WTC11 (cell line): ENCODE data around the gene PBX3. TPM values are rescaled to one million over a fixed set of nuclear protein-coding genes. Genes with fewer than 3 reads are reported as not detected.

ENCODE experiments used
- ATAC-seq: fragments of 200-7000 bp; cut with Tn5 transposase; 2 replicates; pipeline ENCODE4 v1.10.0; 2021; ENCODE audit warnings: mild to moderate bottlenecking, moderate library complexity
- CTCF ChIA-PET: fragments of 300-600 bp; sonication (Branson Sonifier 250); formaldehyde crosslinking; loops from one replicate; lab custom pipeline; 2021; ENCODE audit warnings: antibody characterized with exemption; lab: Charles Lee
- POLR2A ChIA-PET: fragments of 350-600 bp; sonication (Branson Sonifier 250); formaldehyde crosslinking; loops from one replicate; lab custom pipeline; 2021; ENCODE audit warnings: antibody characterized with exemption; lab: Charles Lee
- DNase-seq: peaks from one replicate; pipeline ENCODE4 v3.0.0; 2021; ENCODE audit warnings: low spot score
- H3K27ac Mint-ChIP-seq: 2 replicates; pipeline ENCODE4 v1.8.0; 2021; ENCODE audit warnings: mixed read lengths
- H3K27me3 Mint-ChIP-seq: 2 replicates; pipeline ENCODE4 v1.8.0; 2021; ENCODE audit warnings: low read depth, mild to moderate bottlenecking, moderate library complexity, mixed read lengths
- H3K36me3 Mint-ChIP-seq: 2 replicates; pipeline ENCODE4 v1.8.0; 2021; ENCODE audit warnings: mixed read lengths
- H3K4me1 Mint-ChIP-seq: 2 replicates; pipeline ENCODE4 v1.8.0; 2022; ENCODE audit warnings: mixed read lengths
- H3K4me3 Mint-ChIP-seq: 2 replicates; pipeline ENCODE4 v1.8.0; 2021; ENCODE audit warnings: mild to moderate bottlenecking, moderate library complexity, mixed read lengths
- H3K9me3 Mint-ChIP-seq: 2 replicates; pipeline ENCODE4 v1.8.0; 2021; ENCODE audit warnings: mixed read lengths
- E2F5 ChIP-seq: sonication (generic); formaldehyde crosslinking; IDR thresholded peaks from 2 replicates; pipeline ENCODE4 v1.8.1; 2022; ENCODE audit warnings: mild to moderate bottlenecking, moderate library complexity, missing genetic modification reagents
- ELF4 ChIP-seq: sonication (generic); formaldehyde crosslinking; IDR thresholded peaks from 2 replicates; pipeline ENCODE4 v1.8.1; 2022; ENCODE audit warnings: low read depth, mild to moderate bottlenecking, moderate library complexity, missing genetic modification reagents
- EMX1 ChIP-seq: fragments of 250-450 bp; sonication (Bioruptor Pico); IDR thresholded peaks from 2 replicates; pipeline ENCODE4 v1.8.0; 2021; ENCODE audit warnings: mild to moderate bottlenecking
- ESRRA ChIP-seq: sonication (generic); formaldehyde crosslinking; IDR thresholded peaks from 2 replicates; pipeline ENCODE4 v1.8.1; 2022; ENCODE audit warnings: mild to moderate bottlenecking, missing genetic modification reagents, borderline replicate concordance
- FOXK1 ChIP-seq: sonication (generic); formaldehyde crosslinking; IDR thresholded peaks from 2 replicates; pipeline ENCODE4 v1.8.0; 2022; ENCODE audit warnings: mild to moderate bottlenecking, moderate library complexity, missing genetic modification reagents
- FOXP1 ChIP-seq: sonication (generic); formaldehyde crosslinking; IDR thresholded peaks from 2 replicates; pipeline ENCODE4 v1.8.0; 2022; ENCODE audit warnings: missing genetic modification reagents, mild to moderate bottlenecking, moderate library complexity, borderline replicate concordance
- GABPB1 ChIP-seq: sonication (generic); formaldehyde crosslinking; IDR thresholded peaks from 2 replicates; pipeline ENCODE4 v1.8.1; 2023; ENCODE audit warnings: mild to moderate bottlenecking, missing genetic modification reagents
- TEAD4 ChIP-seq: sonication (generic); formaldehyde crosslinking; IDR thresholded peaks from 2 replicates; pipeline ENCODE4 v1.8.0; 2022; ENCODE audit warnings: mild to moderate bottlenecking, missing genetic modification reagents
- USF1 ChIP-seq: sonication (generic); formaldehyde crosslinking; IDR thresholded peaks from 2 replicates; pipeline ENCODE4 v1.8.0; 2022; ENCODE audit warnings: mild to moderate bottlenecking, missing genetic modification reagents
- ZNF121 ChIP-seq: sonication (generic); formaldehyde crosslinking; IDR thresholded peaks from 2 replicates; pipeline ENCODE4 v1.8.0; 2023; ENCODE audit warnings: missing genetic modification reagents
- ZNF263 ChIP-seq: sonication (generic); formaldehyde crosslinking; IDR thresholded peaks from 2 replicates; pipeline ENCODE4 v1.8.1; 2022; ENCODE audit warnings: low read depth, mild to moderate bottlenecking, moderate library complexity, missing genetic modification reagents
- ZNF416 ChIP-seq: fragments of 250-450 bp; sonication (Bioruptor Pico); IDR thresholded peaks from 2 replicates; pipeline ENCODE4 v1.9.0; 2021; ENCODE audit warnings: mild to moderate bottlenecking, inconsistent platforms
- ZNF425 ChIP-seq: fragments of 250-450 bp; sonication (Bioruptor Pico); conservative IDR thresholded peaks from 2 replicates; pipeline ENCODE4 v1.9.0; 2021; ENCODE audit warnings: mild to moderate bottlenecking
- total RNA-seq: library from RNA; stranded (reverse); gene quantifications from 3 replicates; pipeline ENCODE4 v1.2.3, GENCODE V29; 2021
- TF ChIP-seq, protein P1 (sequence below): sonication (generic); formaldehyde crosslinking; IDR thresholded peaks from 2 replicates; pipeline ENCODE4 v1.8.1; 2023; ENCODE audit warnings: mild to moderate bottlenecking, missing genetic modification reagents, moderate library complexity
- TF ChIP-seq, protein P2 (sequence below): sonication (generic); formaldehyde crosslinking; IDR thresholded peaks from 2 replicates; pipeline ENCODE4 v1.8.1; 2023; ENCODE audit warnings: mild to moderate bottlenecking, missing genetic modification reagents
- TF ChIP-seq, protein P3 (sequence below): sonication (generic); formaldehyde crosslinking; IDR thresholded peaks from 2 replicates; pipeline ENCODE4 v1.8.1; 2022; ENCODE audit warnings: mild to moderate bottlenecking, missing genetic modification reagents, moderate library complexity, borderline replicate concordance
- TF ChIP-seq, protein P4 (sequence below): sonication (generic); formaldehyde crosslinking; IDR thresholded peaks from 2 replicates; pipeline ENCODE4 v1.8.0; 2022; ENCODE audit warnings: mild to moderate bottlenecking, missing genetic modification reagents
- TF ChIP-seq, protein P5 (sequence below): sonication (generic); formaldehyde crosslinking; IDR thresholded peaks from 2 replicates; pipeline ENCODE4 v1.8.0; 2023; ENCODE audit warnings: missing genetic modification reagents, mild to moderate bottlenecking, borderline replicate concordance
- TF ChIP-seq, protein P6 (sequence below): sonication (generic); formaldehyde crosslinking; IDR thresholded peaks from 2 replicates; pipeline ENCODE4 v1.8.1; 2023; ENCODE audit warnings: mild to moderate bottlenecking, missing genetic modification reagents

The PBX3 gene
- total RNA-seq, 1 experiment from 2014 or later: 48.5 TPM

DNA sequence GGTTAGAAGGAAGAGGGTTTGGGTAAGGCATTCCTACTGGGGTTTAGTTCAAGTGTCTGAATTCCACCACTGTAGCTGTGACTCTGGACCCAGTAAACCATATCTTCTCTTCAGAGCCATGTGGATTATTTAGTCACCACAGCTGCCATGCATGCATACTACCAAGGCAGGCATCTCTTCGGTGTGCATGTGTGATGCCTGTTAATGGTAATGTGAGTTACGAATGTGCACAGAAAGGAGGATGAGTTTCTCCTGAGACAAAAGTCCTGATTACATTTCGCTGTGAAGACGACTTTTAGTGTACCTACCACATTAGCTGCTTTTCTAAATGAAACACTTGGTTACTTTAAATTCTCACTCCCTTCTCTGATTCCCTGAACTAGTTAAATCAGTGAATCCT, 9.3 kb downstream of the PBX3 start (continued):
- TF ChIP-seq, protein P1, sequence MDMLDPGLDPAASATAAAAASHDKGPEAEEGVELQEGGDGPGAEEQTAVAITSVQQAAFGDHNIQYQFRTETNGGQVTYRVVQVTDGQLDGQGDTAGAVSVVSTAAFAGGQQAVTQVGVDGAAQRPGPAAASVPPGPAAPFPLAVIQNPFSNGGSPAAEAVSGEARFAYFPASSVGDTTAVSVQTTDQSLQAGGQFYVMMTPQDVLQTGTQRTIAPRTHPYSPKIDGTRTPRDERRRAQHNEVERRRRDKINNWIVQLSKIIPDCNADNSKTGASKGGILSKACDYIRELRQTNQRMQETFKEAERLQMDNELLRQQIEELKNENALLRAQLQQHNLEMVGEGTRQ (CRISPR knock-in tag): no peak
- TF ChIP-seq, protein P2, sequence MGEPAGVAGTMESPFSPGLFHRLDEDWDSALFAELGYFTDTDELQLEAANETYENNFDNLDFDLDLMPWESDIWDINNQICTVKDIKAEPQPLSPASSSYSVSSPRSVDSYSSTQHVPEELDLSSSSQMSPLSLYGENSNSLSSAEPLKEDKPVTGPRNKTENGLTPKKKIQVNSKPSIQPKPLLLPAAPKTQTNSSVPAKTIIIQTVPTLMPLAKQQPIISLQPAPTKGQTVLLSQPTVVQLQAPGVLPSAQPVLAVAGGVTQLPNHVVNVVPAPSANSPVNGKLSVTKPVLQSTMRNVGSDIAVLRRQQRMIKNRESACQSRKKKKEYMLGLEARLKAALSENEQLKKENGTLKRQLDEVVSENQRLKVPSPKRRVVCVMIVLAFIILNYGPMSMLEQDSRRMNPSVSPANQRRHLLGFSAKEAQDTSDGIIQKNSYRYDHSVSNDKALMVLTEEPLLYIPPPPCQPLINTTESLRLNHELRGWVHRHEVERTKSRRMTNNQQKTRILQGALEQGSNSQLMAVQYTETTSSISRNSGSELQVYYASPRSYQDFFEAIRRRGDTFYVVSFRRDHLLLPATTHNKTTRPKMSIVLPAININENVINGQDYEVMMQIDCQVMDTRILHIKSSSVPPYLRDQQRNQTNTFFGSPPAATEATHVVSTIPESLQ: no peak
- TF ChIP-seq ELF4 (CRISPR knock-in tag): no peak
- TF ChIP-seq, protein P3, sequence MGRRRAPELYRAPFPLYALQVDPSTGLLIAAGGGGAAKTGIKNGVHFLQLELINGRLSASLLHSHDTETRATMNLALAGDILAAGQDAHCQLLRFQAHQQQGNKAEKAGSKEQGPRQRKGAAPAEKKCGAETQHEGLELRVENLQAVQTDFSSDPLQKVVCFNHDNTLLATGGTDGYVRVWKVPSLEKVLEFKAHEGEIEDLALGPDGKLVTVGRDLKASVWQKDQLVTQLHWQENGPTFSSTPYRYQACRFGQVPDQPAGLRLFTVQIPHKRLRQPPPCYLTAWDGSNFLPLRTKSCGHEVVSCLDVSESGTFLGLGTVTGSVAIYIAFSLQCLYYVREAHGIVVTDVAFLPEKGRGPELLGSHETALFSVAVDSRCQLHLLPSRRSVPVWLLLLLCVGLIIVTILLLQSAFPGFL (CRISPR knock-in tag): no peak
- no peak for TF ChIP-seq GABPB1
- TF ChIP-seq ZNF416: no peak
- TF ChIP-seq ESRRA (CRISPR knock-in tag): no peak

- Mint-ChIP-seq H3K27ac (0 out of 2 replicates have a peak overlapping the region, but pooled peaks have one; percentile 24), H3K36me3 (no peaks in the 10 kb centered on the region), H3K4me1 (peaks cover 95% of the 10 kb centered on the region), H3K4me3 (no peak overlapping the region), H3K9me3 (no peaks in the 10 kb centered on the region), H3K27me3 (no peaks in the 10 kb centered on the region)
- POLR2A ChIA-PET: interaction anchor here (0.5 kb wide), 1 partner anchor 78 kb away, joined by 3 read pairs; no protein-coding TSS in a partner anchor
- CTCF ChIA-PET: no interaction called here
- ATAC-seq (no peak), DNase-seq (no peak)
- TF ChIP-seq ZNF263 (CRISPR knock-in tag) (no peak), USF1 (CRISPR knock-in tag) (no peak), FOXK1 (CRISPR knock-in tag) (no peak), ELF4 (CRISPR knock-in tag) (no peak), ZNF425 (CRISPR knock-in tag) (no peak), E2F5 (CRISPR knock-in tag) (no peak), ZNF121 (no peak), GABPB1 (no peak), EMX1 (CRISPR knock-in tag) (no peak), FOXP1 (CRISPR knock-in tag) (no peak), TEAD4 (CRISPR knock-in tag) (no peak)
- TF ChIP-seq, protein P4, sequence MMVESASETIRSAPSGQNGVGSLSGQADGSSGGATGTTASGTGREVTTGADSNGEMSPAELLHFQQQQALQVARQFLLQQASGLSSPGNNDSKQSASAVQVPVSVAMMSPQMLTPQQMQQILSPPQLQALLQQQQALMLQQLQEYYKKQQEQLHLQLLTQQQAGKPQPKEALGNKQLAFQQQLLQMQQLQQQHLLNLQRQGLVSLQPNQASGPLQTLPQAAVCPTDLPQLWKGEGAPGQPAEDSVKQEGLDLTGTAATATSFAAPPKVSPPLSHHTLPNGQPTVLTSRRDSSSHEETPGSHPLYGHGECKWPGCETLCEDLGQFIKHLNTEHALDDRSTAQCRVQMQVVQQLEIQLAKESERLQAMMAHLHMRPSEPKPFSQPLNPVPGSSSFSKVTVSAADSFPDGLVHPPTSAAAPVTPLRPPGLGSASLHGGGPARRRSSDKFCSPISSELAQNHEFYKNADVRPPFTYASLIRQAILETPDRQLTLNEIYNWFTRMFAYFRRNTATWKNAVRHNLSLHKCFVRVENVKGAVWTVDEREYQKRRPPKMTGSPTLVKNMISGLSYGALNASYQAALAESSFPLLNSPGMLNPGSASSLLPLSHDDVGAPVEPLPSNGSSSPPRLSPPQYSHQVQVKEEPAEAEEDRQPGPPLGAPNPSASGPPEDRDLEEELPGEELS (CRISPR knock-in tag): no peak
- TF ChIP-seq, protein P5, sequence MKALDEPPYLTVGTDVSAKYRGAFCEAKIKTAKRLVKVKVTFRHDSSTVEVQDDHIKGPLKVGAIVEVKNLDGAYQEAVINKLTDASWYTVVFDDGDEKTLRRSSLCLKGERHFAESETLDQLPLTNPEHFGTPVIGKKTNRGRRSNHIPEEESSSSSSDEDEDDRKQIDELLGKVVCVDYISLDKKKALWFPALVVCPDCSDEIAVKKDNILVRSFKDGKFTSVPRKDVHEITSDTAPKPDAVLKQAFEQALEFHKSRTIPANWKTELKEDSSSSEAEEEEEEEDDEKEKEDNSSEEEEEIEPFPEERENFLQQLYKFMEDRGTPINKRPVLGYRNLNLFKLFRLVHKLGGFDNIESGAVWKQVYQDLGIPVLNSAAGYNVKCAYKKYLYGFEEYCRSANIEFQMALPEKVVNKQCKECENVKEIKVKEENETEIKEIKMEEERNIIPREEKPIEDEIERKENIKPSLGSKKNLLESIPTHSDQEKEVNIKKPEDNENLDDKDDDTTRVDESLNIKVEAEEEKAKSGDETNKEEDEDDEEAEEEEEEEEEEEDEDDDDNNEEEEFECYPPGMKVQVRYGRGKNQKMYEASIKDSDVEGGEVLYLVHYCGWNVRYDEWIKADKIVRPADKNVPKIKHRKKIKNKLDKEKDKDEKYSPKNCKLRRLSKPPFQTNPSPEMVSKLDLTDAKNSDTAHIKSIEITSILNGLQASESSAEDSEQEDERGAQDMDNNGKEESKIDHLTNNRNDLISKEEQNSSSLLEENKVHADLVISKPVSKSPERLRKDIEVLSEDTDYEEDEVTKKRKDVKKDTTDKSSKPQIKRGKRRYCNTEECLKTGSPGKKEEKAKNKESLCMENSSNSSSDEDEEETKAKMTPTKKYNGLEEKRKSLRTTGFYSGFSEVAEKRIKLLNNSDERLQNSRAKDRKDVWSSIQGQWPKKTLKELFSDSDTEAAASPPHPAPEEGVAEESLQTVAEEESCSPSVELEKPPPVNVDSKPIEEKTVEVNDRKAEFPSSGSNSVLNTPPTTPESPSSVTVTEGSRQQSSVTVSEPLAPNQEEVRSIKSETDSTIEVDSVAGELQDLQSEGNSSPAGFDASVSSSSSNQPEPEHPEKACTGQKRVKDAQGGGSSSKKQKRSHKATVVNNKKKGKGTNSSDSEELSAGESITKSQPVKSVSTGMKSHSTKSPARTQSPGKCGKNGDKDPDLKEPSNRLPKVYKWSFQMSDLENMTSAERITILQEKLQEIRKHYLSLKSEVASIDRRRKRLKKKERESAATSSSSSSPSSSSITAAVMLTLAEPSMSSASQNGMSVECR: no peak
- TF ChIP-seq, protein P6, sequence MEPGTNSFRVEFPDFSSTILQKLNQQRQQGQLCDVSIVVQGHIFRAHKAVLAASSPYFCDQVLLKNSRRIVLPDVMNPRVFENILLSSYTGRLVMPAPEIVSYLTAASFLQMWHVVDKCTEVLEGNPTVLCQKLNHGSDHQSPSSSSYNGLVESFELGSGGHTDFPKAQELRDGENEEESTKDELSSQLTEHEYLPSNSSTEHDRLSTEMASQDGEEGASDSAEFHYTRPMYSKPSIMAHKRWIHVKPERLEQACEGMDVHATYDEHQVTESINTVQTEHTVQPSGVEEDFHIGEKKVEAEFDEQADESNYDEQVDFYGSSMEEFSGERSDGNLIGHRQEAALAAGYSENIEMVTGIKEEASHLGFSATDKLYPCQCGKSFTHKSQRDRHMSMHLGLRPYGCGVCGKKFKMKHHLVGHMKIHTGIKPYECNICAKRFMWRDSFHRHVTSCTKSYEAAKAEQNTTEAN (CRISPR knock-in tag): no peak
These were observed 10.7 kb downstream of the PBX3 start for GRCh38 chr9:125757834-125758233.
